HCT116 (cell line): ENCODE results near the gene RAD21L1. TPM values are rescaled to one million over a fixed set of nuclear protein-coding genes. Genes with fewer than 3 reads are reported as not detected.

Experiments used
- ATAC-seq: fragments of 200-7000 bp; cut with Tn5 transposase; 2 replicates; pipeline ENCODE4 v1.9.1; 2020; ENCODE audit warnings: mild to moderate bottlenecking, moderate library complexity
- BruUV-seq: library from RNA; stranded (reverse); fragments of 400-500 nt; replicated peaks from 2 replicates; lab custom pipeline; 2021; lab: Mats Ljungman, UMichigan
- CTCF ChIA-PET: fragments of 300-600 bp; sonication (Branson Sonifier 250); formaldehyde crosslinking; loops from one replicate; lab custom pipeline; 2021; ENCODE audit warnings: antibody characterized with exemption; lab: Charles Lee
- POLR2A ChIA-PET: fragments of 300-600, 350-600 bp; sonication (Branson Sonifier 250); formaldehyde crosslinking; loops from one replicate; lab custom pipeline; 2021; ENCODE audit warnings: antibody characterized with exemption; lab: Charles Lee
- RAD21 ChIA-PET, 2 experiments: fragments of 300-600 bp; sonication (Branson Sonifier 250); formaldehyde crosslinking; loops; one replicate each; lab custom pipeline; 2023; ENCODE audit warnings: low total read pairs in 2 of 2; ENCODE audit not compliant: uncharacterized antibody in 2 of 2, unreplicated experiment in 2 of 2, low non-redundant PET in 1 of 2; lab: Charles Lee
- DNase-seq: peaks from one replicate; pipeline ENCODE4 v3.0.0-alpha.2; 2010; ENCODE audit warnings: low read depth, low spot score
- H2AFZ ChIP-seq: fragments of 200-600 bp; shearing (Covaris generic), sonication (generic); 2 replicates; pipeline ENCODE4 v1.6.1; 2017; ENCODE audit warnings: low read depth, mixed run types, mixed read lengths, antibody characterized with exemption, low read length; ENCODE audit not compliant: poor library complexity, severe bottlenecking
- H3K27ac ChIP-seq: 2 replicates; pipeline ENCODE4 v1.5.1; 2012; ENCODE audit warnings: low read depth, low read length
- H3K27me3 ChIP-seq: fragments of 200-600 bp; sonication (generic); 2 replicates; pipeline ENCODE4 v1.6.1; 2016; ENCODE audit warnings: mixed run types, low read length, mixed read lengths; ENCODE audit not compliant: insufficient read depth
- H3K36me3 ChIP-seq, 2 experiments: fragments of 200-500 bp in 1 of 2; fragments of 200-600 bp in 1 of 2; sonication (Bioruptor generic) in 1 of 2; sonication (generic) in 1 of 2; 2 replicates each; pipeline versions ENCODE4 v1.5.1 to v1.6.1; 2014 to 2016; ENCODE audit warnings: low read length in 2 of 2, inconsistent platforms in 1 of 2, mixed read lengths in 1 of 2, mixed run types in 1 of 2; ENCODE audit not compliant: insufficient read depth in 2 of 2, control insufficient read depth in 1 of 2
- H3K4me1 ChIP-seq, 2 experiments: fragments of 200-600 bp in 1 of 2; sonication (generic) in 1 of 2; 2 replicates each; pipeline versions ENCODE4 v1.5.1 to v1.6.1; 2012 to 2017; ENCODE audit warnings: low read length in 2 of 2, inconsistent platforms in 1 of 2, mild to moderate bottlenecking in 1 of 2, mixed read lengths in 1 of 2, mixed run types in 1 of 2, moderate library complexity in 1 of 2; ENCODE audit not compliant: insufficient read depth in 2 of 2, control insufficient read depth in 1 of 2
- H3K4me2 ChIP-seq: fragments of 200-600 bp; sonication (generic); 2 replicates; pipeline ENCODE4 v1.6.1; 2017; ENCODE audit warnings: mixed run types, low read length, mixed read lengths
- H3K4me3 ChIP-seq, 2 experiments: fragments of 200-600 bp in 1 of 2; sonication (generic) in 1 of 2; replicated peaks in 1 of 2; 2 replicates each; pipeline ENCODE4 v1.5.1; 2011 to 2016; ENCODE audit warnings: low read length in 2 of 2, control low read depth in 1 of 2, low read depth in 1 of 2, mild to moderate bottlenecking in 1 of 2, mixed read lengths in 1 of 2, mixed run types in 1 of 2
- H3K79me2 ChIP-seq: fragments of 200-600 bp; sonication (generic); 2 replicates; pipeline ENCODE4 v1.6.1; 2017; ENCODE audit warnings: mild to moderate bottlenecking, mixed run types, low read length, moderate library complexity, mixed read lengths; ENCODE audit not compliant: insufficient read depth
- H3K9ac ChIP-seq: fragments of 200-600 bp; sonication (generic); 2 replicates; pipeline ENCODE4 v1.6.1; 2016; ENCODE audit warnings: low read length, mixed read lengths
- H3K9me2 ChIP-seq: fragments of 200-600 bp; sonication (generic), shearing (Covaris generic); 2 replicates; pipeline ENCODE4 v1.6.1; 2017; ENCODE audit warnings: mixed run types, mild to moderate bottlenecking, moderate library complexity; ENCODE audit not compliant: insufficient read depth
- H3K9me3 ChIP-seq, 2 experiments: fragments of 200-500 bp in 1 of 2; fragments of 200-600 bp in 1 of 2; sonication (Bioruptor generic) in 1 of 2; sonication (generic) in 1 of 2; 2 replicates each; pipeline ENCODE4 v1.6.1; 2014 to 2017; ENCODE audit warnings: low read length in 2 of 2, mixed read lengths in 2 of 2, inconsistent platforms in 1 of 2, low read depth in 1 of 2, mild to moderate bottlenecking in 1 of 2, mixed run types in 1 of 2, moderate library complexity in 1 of 2; ENCODE audit not compliant: control insufficient read depth in 1 of 2, insufficient read depth in 1 of 2
- H4K20me1 ChIP-seq: fragments of 200-600 bp; sonication (generic), shearing (Covaris generic); 2 replicates; pipeline ENCODE4 v1.6.1; 2017; ENCODE audit warnings: mixed run types, mild to moderate bottlenecking, moderate library complexity; ENCODE audit not compliant: insufficient read depth
- ATF3 ChIP-seq: IDR thresholded peaks from 2 replicates; pipeline ENCODE4 v1.6.1; 2012
- CEBPB ChIP-seq: IDR thresholded peaks from 2 replicates; pipeline ENCODE4 v1.6.1; 2012; ENCODE audit warnings: low read depth
- EGR1 ChIP-seq: IDR thresholded peaks from 2 replicates; pipeline ENCODE4 v1.6.1; 2012; ENCODE audit warnings: low read depth
- ELF1 ChIP-seq: IDR thresholded peaks from 2 replicates; pipeline ENCODE4 v1.6.1; 2012; ENCODE audit warnings: low read depth, borderline replicate concordance
- EZH2 ChIP-seq: fragments of 200-600 bp; sonication (generic); IDR thresholded peaks from 2 replicates; pipeline ENCODE4 v1.6.1; 2017; ENCODE audit warnings: antibody characterized with exemption, mixed run types
- FOSL1 ChIP-seq: IDR thresholded peaks from 2 replicates; pipeline ENCODE4 v1.6.1; 2012; ENCODE audit warnings: low read depth
- MAX ChIP-seq: IDR thresholded peaks from 2 replicates; pipeline ENCODE4 v1.6.1; 2012
- RAD21 ChIP-seq: IDR thresholded peaks from 2 replicates; pipeline ENCODE4 v1.6.1; 2012; ENCODE audit warnings: low read depth, mild to moderate bottlenecking
- REST ChIP-seq: IDR thresholded peaks from 2 replicates; pipeline ENCODE4 v1.6.1; 2012; ENCODE audit warnings: low read depth
- SIN3A ChIP-seq: IDR thresholded peaks from 2 replicates; pipeline ENCODE4 v1.6.1; 2012; ENCODE audit warnings: low read depth
- SP1 ChIP-seq: IDR thresholded peaks from 2 replicates; pipeline ENCODE4 v1.6.1; 2012; ENCODE audit warnings: low read depth
- SRF ChIP-seq: IDR thresholded peaks from 2 replicates; pipeline ENCODE4 v1.6.1; 2012; ENCODE audit warnings: low read depth
- TCF7L2 ChIP-seq: IDR thresholded peaks from 2 replicates; pipeline ENCODE4 v1.7.0; 2011; ENCODE audit warnings: borderline replicate concordance, inconsistent platforms; ENCODE audit not compliant: insufficient read depth, insufficient read length; ENCODE audit errors: extremely low read depth
- YY1 ChIP-seq: IDR thresholded peaks from 2 replicates; pipeline ENCODE4 v1.6.1; 2011; ENCODE audit warnings: low read length, low read depth, moderate library complexity, mild to moderate bottlenecking; ENCODE audit not compliant: insufficient replicate concordance; ENCODE audit errors: extremely low read depth
- ZBTB33 ChIP-seq: IDR thresholded peaks from 2 replicates; pipeline ENCODE4 v1.6.1; 2011; ENCODE audit warnings: mild to moderate bottlenecking, low read length, moderate library complexity; ENCODE audit not compliant: insufficient replicate concordance; ENCODE audit errors: extremely low read depth
- ZFX ChIP-seq: fragments of 450-650 bp; IDR thresholded peaks from 2 replicates; pipeline ENCODE4 v1.6.1; 2017
- ZNF274 ChIP-seq: fragments of 200-500 bp; sonication (Bioruptor generic); IDR thresholded peaks from 2 replicates; pipeline ENCODE4 v1.6.1; 2014; ENCODE audit warnings: mild to moderate bottlenecking, low read depth, low read length, inconsistent platforms
- intact Hi-C: fragments of 100-400 bp; cut with micrococcal nuclease; formaldehyde crosslinking; loops from 2 replicates; pipeline ENCODE4 v1.10.0; 2022
- total RNA-seq: library from RNA; stranded (reverse); gene quantifications from one replicate; pipeline ENCODE4 v1.2.1, GENCODE V29; 2021; ENCODE audit not compliant: unreplicated experiment

RAD21L1 gene
- total RNA-seq, 1 experiment from 2014 or later, result 0.17 TPM

GRCh38 chr20:1191299-1191698 is 34.5 kb upstream of the RAD21L1 start:
- H3K27ac ChIP-seq, result no peak overlapping the region
- H3K36me3 ChIP-seq, result no peaks in the 10 kb centered on the region
- no peaks in the 10 kb centered on the region for H3K79me2 ChIP-seq
- RAD21 ChIA-PET, result no interaction called here
- H3K27me3 ChIP-seq, result peaks cover 7% of the 10 kb centered on the region; the same call in 1 of the 2 replicates
- intact Hi-C loops, result no loop called here
- no peak overlapping the region for H3K4me2 ChIP-seq
- H3K9me2 ChIP-seq, result no peaks in the 10 kb centered on the region
- no TSS peak for BruUV-seq
- H3K9me3 ChIP-seq, result no peaks in the 10 kb centered on the region
- no peak overlapping the region for H3K4me3 ChIP-seq
- peaks cover 5 to 18% of the 10 kb centered on the region in 2 experiments; a peak in 2 of 4 replicates for H3K4me1 ChIP-seq
- ATAC-seq (no peak), DNase-seq (no peak)
- H2AFZ ChIP-seq, result no peak overlapping the region
- no peaks in the 10 kb centered on the region for H4K20me1 ChIP-seq
- CTCF ChIA-PET, result no interaction called here
- POLR2A ChIA-PET, result no interaction called here
- TF ChIP-seq SP1 (no peak), SIN3A (no peak), REST (no peak), ZFX (no peak), EGR1 (no peak), FOSL1 (no peak), EZH2 (no peak), ZNF274 (no peak), MAX (no peak), SRF (no peak), ZBTB33 (no peak), TCF7L2 (no peak), ATF3 (no peak), CEBPB (no peak), RAD21 (no peak), ELF1 (no peak), YY1 (no peak)
- no peak overlapping the region for H3K9ac ChIP-seq
